GM12891 (cell line): ENCODE results near the gene COL4A2.
"Not testable (repeated sequence)": the region's sequence is repeated elsewhere in the genome, so short reads cannot be mapped to it uniquely, and the experiment has no call there.

Source experiments
- POLR2A ChIP-seq: IDR thresholded peaks from 2 replicates; pipeline ENCODE4 v1.6.1; 2011; ENCODE audit warnings: low read depth, low read length, control low read depth
- POLR2AphosphoS5 ChIP-seq: IDR thresholded peaks from 2 replicates; pipeline ENCODE4 v1.6.1; 2011; ENCODE audit warnings: low read depth, low read length, control low read depth
- SPI1 ChIP-seq: IDR thresholded peaks from 2 replicates; pipeline ENCODE4 v1.6.1; 2011; ENCODE audit warnings: low read depth, low read length, control low read depth
- TAF1 ChIP-seq: IDR thresholded peaks from 2 replicates; pipeline ENCODE4 v1.6.1; 2011; ENCODE audit warnings: low read depth, low read length, control low read depth

GRCh38 chr13:110321573-110321972 is 14.5 kb downstream of the COL4A2 start:
- not testable (repeated sequence) for TF ChIP-seq POLR2A, POLR2AphosphoS5, TAF1, SPI1
